Measurements from ENCODE around the gene MED27. TPM values are rescaled to one million over a fixed set of nuclear protein-coding genes. Genes with fewer than 3 reads are reported as not detected.

MED27 gene
- total and polyA plus RNA-seq, 2 of the 8 experiments (the other 6 are each of a cell fraction or from before 2014, with no cell fraction given), result 29.9 to 56.5 TPM

DNA sequence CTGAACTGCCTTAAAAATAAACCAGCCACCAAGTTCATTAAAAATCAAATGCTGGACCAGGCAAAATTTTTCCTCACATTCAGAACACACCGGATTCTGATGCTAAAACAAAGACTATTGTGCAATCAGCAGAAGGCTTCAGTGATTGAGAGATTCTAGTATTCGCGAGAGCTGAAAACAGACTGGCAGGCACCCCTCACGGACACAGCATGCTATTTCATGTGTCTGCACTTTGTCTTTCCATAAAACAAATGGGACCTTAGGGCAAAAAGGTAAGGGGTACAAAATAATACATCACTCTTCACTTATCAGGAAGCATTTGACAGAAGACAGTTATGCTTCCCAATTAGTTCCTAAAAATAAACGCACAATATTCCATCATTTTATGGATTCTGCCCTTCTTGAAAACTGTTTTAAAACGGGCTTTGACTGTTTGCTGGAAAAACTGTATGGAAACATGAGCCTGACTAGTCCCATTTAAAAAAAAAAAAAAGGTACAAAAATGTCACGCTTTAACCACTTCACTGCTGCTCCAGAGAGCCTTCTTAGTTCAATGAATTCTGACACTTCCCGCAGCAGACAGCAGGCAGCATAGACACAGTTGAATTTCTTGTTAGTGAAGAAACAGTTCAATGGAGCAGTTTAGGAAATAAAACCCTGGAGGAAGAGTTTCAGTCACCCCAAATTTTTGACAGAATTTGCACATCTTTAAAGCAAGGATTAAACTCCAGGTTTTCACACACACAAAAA lies 99.2 kb downstream of the MED27 start:
- DNase-seq (ENCODE audit: low read depth in 1 of 2, low spot score in 2 of 2), result no peak
- Histone ChIP-seq H3K56ac (replicated peaks; ENCODE audit: insufficient read length, low read depth, low read length) (no peak overlapping the region), H4K5ac (ENCODE audit: insufficient read length, low read depth, low read length) (no peak overlapping the region), H3K36me3 (ENCODE audit: control insufficient read depth in 2 of 4, insufficient read depth in 4 of 4, low read length in 3 of 4) (no peaks in the 10 kb centered on the region), H3K9me3 (ENCODE audit: insufficient read depth in 2 of 2, low read depth in 1 of 2, low read length in 1 of 2) (no peaks in the 10 kb centered on the region), H3K27me3 (replicated peaks in 1 of 4; ENCODE audit: control insufficient read depth in 3 of 4, extremely low read depth in 1 of 4, insufficient read depth in 3 of 4, low read length in 3 of 4) (no peaks in the 10 kb centered on the region), H3K18ac (ENCODE audit: extremely low read depth, low read length) (no peak overlapping the region), H2BK5ac (ENCODE audit: low read depth, low read length) (no peak overlapping the region), H2BK20ac (ENCODE audit: low read length) (no peak overlapping the region), H4K8ac (ENCODE audit: extremely low read depth, insufficient read depth, low read length) (no peak overlapping the region), H3K4ac (replicated peaks; ENCODE audit: insufficient read length, low read depth, low read length) (no peak overlapping the region), H4K91ac (replicated peaks; ENCODE audit: insufficient read length, low read length) (no peak overlapping the region), H3K4me1 (replicated peaks in 1 of 4; ENCODE audit: control insufficient read depth in 3 of 4, insufficient read depth in 4 of 4, low read length in 3 of 4) (no peaks in the 10 kb centered on the region), H3K27ac (ENCODE audit: low read depth, low read length) (no peak overlapping the region), H2BK120ac (replicated peaks; ENCODE audit: low read depth, low read length) (no peak overlapping the region), H2BK15ac (ENCODE audit: low read length) (no peak overlapping the region), H2AK5ac (ENCODE audit: low read depth, low read length) (no peak overlapping the region), H2BK12ac (ENCODE audit: low read depth, low read length) (no peak overlapping the region), H3K4me2 (ENCODE audit: insufficient read depth in 1 of 2, low read depth in 2 of 2, low read length in 2 of 2) (no peak overlapping the region), H3K23ac (ENCODE audit: insufficient read length) (no peak overlapping the region), H4K20me1 (replicated peaks in 1 of 2; ENCODE audit: control insufficient read depth in 1 of 2, insufficient read depth in 2 of 2, low read length in 2 of 2) (peaks cover 2% of the 10 kb centered on the region in 2 experiments), H2AFZ (ENCODE audit: low read length) (no peak overlapping the region), H3K79me2 (ENCODE audit: control insufficient read depth in 1 of 2, insufficient read depth in 2 of 2, low read length in 2 of 2) (no peaks in the 10 kb centered on the region), H3K79me1 (ENCODE audit: low read depth, low read length) (peaks cover 2% of the 10 kb centered on the region; the same call in 1 of the 2 replicates), H3K14ac (ENCODE audit: insufficient read length) (no peak overlapping the region), H3K9ac (replicated peaks in 1 of 4; ENCODE audit: extremely low read depth in 1 of 4, low read depth in 3 of 4, low read length in 3 of 4) (no peak overlapping the region), H3K23me2 (ENCODE audit: low read depth, low read length) (no peaks in the 10 kb centered on the region), H3K4me3 (ENCODE audit: extremely low read depth in 1 of 4, insufficient read depth in 2 of 4, low read depth in 3 of 4, low read length in 4 of 4) (no peak overlapping the region)
- 81% methylated on average over 8 of the region's 8 CpGs; no CpG with 5 or more reads in 1 of the 2 experiments for WGBS, 2 experiments (ENCODE audit: extremely low coverage in 1 of 2, insufficient coverage in 1 of 2, insufficient read length in 1 of 2, insufficient replicate concordance in 2 of 2, low coverage in 1 of 2, low lambda C conversion rate in 2 of 2, missing lambda C conversion rate in 1 of 2)
- no peak for FAIRE-seq
- TF ChIP-seq CEBPB (IDR thresholded peaks at IDR 0.05; ENCODE audit: low read depth, low read length), result peak; percentile 70; the same call in 1 of the 2 replicates
- TF ChIP-seq, protein P1, sequence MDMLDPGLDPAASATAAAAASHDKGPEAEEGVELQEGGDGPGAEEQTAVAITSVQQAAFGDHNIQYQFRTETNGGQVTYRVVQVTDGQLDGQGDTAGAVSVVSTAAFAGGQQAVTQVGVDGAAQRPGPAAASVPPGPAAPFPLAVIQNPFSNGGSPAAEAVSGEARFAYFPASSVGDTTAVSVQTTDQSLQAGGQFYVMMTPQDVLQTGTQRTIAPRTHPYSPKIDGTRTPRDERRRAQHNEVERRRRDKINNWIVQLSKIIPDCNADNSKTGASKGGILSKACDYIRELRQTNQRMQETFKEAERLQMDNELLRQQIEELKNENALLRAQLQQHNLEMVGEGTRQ (IDR thresholded peaks at IDR 0.05; ENCODE audit: low read length), result no peak
- no peak for TF ChIP-seq SUZ12 (IDR thresholded peaks at IDR 0.05; ENCODE audit: low read length)
- CTCF ChIA-PET (ENCODE audit: partially characterized antibody), result interaction anchor here (0.7 to 1.9 kb wide), 2 partner anchors 15 to 221 kb away, joined by 3 read pairs; no protein-coding TSS in a partner anchor
- POLR2A ChIA-PET (ENCODE audit: partially characterized antibody), result no interaction called here
